ENCODE data around the gene CTNNA3. TPM values are rescaled to one million over a fixed set of nuclear protein-coding genes. Genes with fewer than 3 reads are reported as not detected.

Gene CTNNA3
- total RNA-seq, 4 donors from 2014 or later, result 0.68 to 75.2 (median 1.4) TPM

DNA sequence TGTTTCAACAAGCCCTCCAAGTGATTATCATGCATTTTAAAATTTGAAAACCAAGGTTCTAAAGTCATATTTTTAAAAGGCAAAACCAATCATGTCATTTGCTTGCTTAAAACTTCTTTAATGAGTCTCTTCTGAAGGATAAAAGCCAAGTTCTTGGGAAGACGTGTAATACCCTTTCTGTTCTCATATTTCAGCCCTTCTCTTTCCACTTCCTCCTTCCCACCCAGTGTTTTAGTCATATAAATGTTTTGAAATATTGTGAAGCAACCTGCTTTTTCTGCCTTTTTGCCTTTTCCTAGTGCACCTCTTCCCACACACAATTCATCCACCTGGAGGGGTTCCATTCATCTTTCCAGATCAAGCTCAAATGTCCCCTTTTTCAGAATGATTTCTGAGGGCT is 981.3 kb downstream of the CTNNA3 start:
- no peak for DNase-seq
- in situ Hi-C loops (cut with MboI; ENCODE audit: low pct_ligation_motif_present in 1 of 4, low pct_unique_long_range_greater_than_20kb in 1 of 4, low sequenced_read_pairs in 3 of 4), result no loop called here

GRCh38 chr10:66713387-66713786 is 982.6 kb downstream of the CTNNA3 start:
- WGBS, 2 donors (ENCODE audit: low coverage in 1 of 2), result 74 to 85% methylated on average over 1 of the region's 1 CpG
- H3K27me3 ChIP-seq, result no peaks in the 10 kb centered on the region
- DNase-seq, result no peak
- in situ Hi-C loops (cut with MboI; ENCODE audit: low pct_ligation_motif_present in 1 of 4, low pct_unique_long_range_greater_than_20kb in 1 of 4, low sequenced_read_pairs in 3 of 4) (no loop called here), intact Hi-C loops (cut with DNase I; ENCODE audit: low total_unique reads) (no loop called here)
- no peaks in the 10 kb centered on the region for H3K36me3 ChIP-seq
- peaks cover 0 to 13% (median 7%) of the 10 kb centered on the region in 4 donors for H3K4me1 ChIP-seq
- no peaks in the 10 kb centered on the region for H3K9me3 ChIP-seq
- TF ChIP-seq POLR2A (IDR thresholded peaks at IDR 0.05), result no peak
- no peak for TF ChIP-seq POLR2AphosphoS5 (IDR thresholded peaks at IDR 0.05)
- TF ChIP-seq, protein P1, sequence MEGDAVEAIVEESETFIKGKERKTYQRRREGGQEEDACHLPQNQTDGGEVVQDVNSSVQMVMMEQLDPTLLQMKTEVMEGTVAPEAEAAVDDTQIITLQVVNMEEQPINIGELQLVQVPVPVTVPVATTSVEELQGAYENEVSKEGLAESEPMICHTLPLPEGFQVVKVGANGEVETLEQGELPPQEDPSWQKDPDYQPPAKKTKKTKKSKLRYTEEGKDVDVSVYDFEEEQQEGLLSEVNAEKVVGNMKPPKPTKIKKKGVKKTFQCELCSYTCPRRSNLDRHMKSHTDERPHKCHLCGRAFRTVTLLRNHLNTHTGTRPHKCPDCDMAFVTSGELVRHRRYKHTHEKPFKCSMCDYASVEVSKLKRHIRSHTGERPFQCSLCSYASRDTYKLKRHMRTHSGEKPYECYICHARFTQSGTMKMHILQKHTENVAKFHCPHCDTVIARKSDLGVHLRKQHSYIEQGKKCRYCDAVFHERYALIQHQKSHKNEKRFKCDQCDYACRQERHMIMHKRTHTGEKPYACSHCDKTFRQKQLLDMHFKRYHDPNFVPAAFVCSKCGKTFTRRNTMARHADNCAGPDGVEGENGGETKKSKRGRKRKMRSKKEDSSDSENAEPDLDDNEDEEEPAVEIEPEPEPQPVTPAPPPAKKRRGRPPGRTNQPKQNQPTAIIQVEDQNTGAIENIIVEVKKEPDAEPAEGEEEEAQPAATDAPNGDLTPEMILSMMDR (IDR thresholded peaks at IDR 0.05), result no peak
- no peak for TF ChIP-seq EP300 (IDR thresholded peaks at IDR 0.05; ENCODE audit: low read depth)
- H3K27ac ChIP-seq, result no peak overlapping the region
- H3K4me3 ChIP-seq, result no peak overlapping the region

More for the DNA sequence above, 981.3 kb downstream of the CTNNA3 start:
- Histone ChIP-seq H3K4me3 (no peak overlapping the region), H3K27me3 (no peaks in the 10 kb centered on the region), H3K4me1 (peaks cover 0 to 13% (median 7%) of the 10 kb centered on the region in 4 donors), H3K9me3 (no peaks in the 10 kb centered on the region), H3K36me3 (no peaks in the 10 kb centered on the region), H3K27ac (no peak overlapping the region)
- TF ChIP-seq POLR2A (IDR thresholded peaks at IDR 0.05) (no peak), EP300 (IDR thresholded peaks at IDR 0.05; ENCODE audit: low read depth) (no peak), POLR2AphosphoS5 (IDR thresholded peaks at IDR 0.05) (no peak)
- TF ChIP-seq, protein P1 (IDR thresholded peaks at IDR 0.05), result no peak
- WGBS, 2 donors (ENCODE audit: low coverage in 1 of 2), result 46 to 74% methylated on average over 1 of the region's 1 CpG
- intact Hi-C loops (cut with DNase I; ENCODE audit: low total_unique reads), result no loop called here

GRCh38 chr10:66698069-66698468 is 997.9 kb downstream of the CTNNA3 start:
- Histone ChIP-seq H3K4me3 (no peak overlapping the region), H3K27me3 (no peaks in the 10 kb centered on the region), H3K36me3 (no peaks in the 10 kb centered on the region), H3K27ac (no peak overlapping the region), H3K4me1 (no peaks in the 10 kb centered on the region), H3K9me3 (no peaks in the 10 kb centered on the region)
- 100% methylated on average over 1 of the region's 1 CpG for WGBS, 2 donors (ENCODE audit: low coverage in 1 of 2)
- intact Hi-C loops (cut with DNase I; ENCODE audit: low total_unique reads), result no loop called here
- TF ChIP-seq EP300 (IDR thresholded peaks at IDR 0.05; ENCODE audit: low read depth) (no peak), POLR2A (IDR thresholded peaks at IDR 0.05) (no peak), POLR2AphosphoS5 (IDR thresholded peaks at IDR 0.05) (no peak)
- TF ChIP-seq, protein P1 (IDR thresholded peaks at IDR 0.05), result no peak
- DNase-seq, result no peak
- in situ Hi-C loops (cut with MboI; ENCODE audit: low pct_ligation_motif_present in 1 of 4, low pct_unique_long_range_greater_than_20kb in 1 of 4, low sequenced_read_pairs in 3 of 4), result no loop called here

GRCh38 chr10:66695046-66695445 is 1000.9 kb downstream of the CTNNA3 start:
- H3K4me3 ChIP-seq, result no peak overlapping the region
- TF ChIP-seq EP300 (IDR thresholded peaks at IDR 0.05; ENCODE audit: low read depth), result no peak
- TF ChIP-seq, protein P1 (IDR thresholded peaks at IDR 0.05), result no peak
- TF ChIP-seq POLR2A (IDR thresholded peaks at IDR 0.05), result no peak
- no peak for TF ChIP-seq POLR2AphosphoS5 (IDR thresholded peaks at IDR 0.05)
- DNase-seq, result no peak
- WGBS, 2 donors (ENCODE audit: low coverage in 1 of 2), result 40 to 77% methylated on average over 1 of the region's 1 CpG
- no peaks in the 10 kb centered on the region for H3K4me1 ChIP-seq
- H3K36me3 ChIP-seq, result no peaks in the 10 kb centered on the region
- intact Hi-C loops (cut with DNase I; ENCODE audit: low total_unique reads), result no loop called here
- no peak overlapping the region for H3K27ac ChIP-seq
- in situ Hi-C loops (cut with MboI; ENCODE audit: low pct_ligation_motif_present in 1 of 4, low pct_unique_long_range_greater_than_20kb in 1 of 4, low sequenced_read_pairs in 3 of 4), result no loop called here
- no peaks in the 10 kb centered on the region for H3K27me3 ChIP-seq
- no peaks in the 10 kb centered on the region for H3K9me3 ChIP-seq
